ENCODE results near the gene RBM20. TPM values are rescaled to one million over a fixed set of nuclear protein-coding genes. Genes with fewer than 3 reads are reported as not detected.

RBM20 gene
- total and polyA plus RNA-seq, 7 experiments from 2014 or later = 0.16 to 1.7 (median 0.37) TPM; not detected in 1

GRCh38 chr10:110753462-110753861 is 109.3 kb downstream of the RBM20 start:
- no peak for DNase-seq
- intact Hi-C loops (cut with micrococcal nuclease) = no loop called here
- peaks cover 0 to 2% (median 0%) of the 10 kb centered on the region in 5 donors for H3K27me3 Mint-ChIP-seq
- no peak for ATAC-seq
- peaks cover 0 to 4% (median 0%) of the 10 kb centered on the region in 3 experiments for H3K9me3 ChIP-seq (ENCODE audit: control insufficient read depth in 2 of 3, low read length in 3 of 3)
- no peaks in the 10 kb centered on the region for H3K27me3 ChIP-seq (ENCODE audit: control insufficient read depth in 2 of 2, insufficient read depth in 2 of 2, low read length in 2 of 2)
- H3K9me3 Mint-ChIP-seq = peaks cover 0 to 21% (median 9%) of the 10 kb centered on the region in 11 donors
- no peak overlapping the region for H3K27ac ChIP-seq (ENCODE audit: low read depth, low read length)
- H3K4me3 Mint-ChIP-seq = no peak overlapping the region
- H3K27ac Mint-ChIP-seq = peak overlapping the region in 4 of 9 donors; percentile 12 to 66 (median 48)
- no peak overlapping the region for H3K4me3 ChIP-seq (ENCODE audit: low read length)
- H3K4me1 Mint-ChIP-seq = peaks cover 3 to 67% (median 54%) of the 10 kb centered on the region in 7 donors
- ChIA-PET POLR2A (no interaction called here), CTCF (no interaction called here)
- peaks cover 5 to 28% of the 10 kb centered on the region in 2 donors for H3K4me1 ChIP-seq (ENCODE audit: control insufficient read depth in 2 of 2, insufficient read depth in 2 of 2, low read length in 2 of 2)
- H3K36me3 Mint-ChIP-seq = peaks cover 0 to 20% (median 8%) of the 10 kb centered on the region in 5 donors
- H3K36me3 ChIP-seq (ENCODE audit: control insufficient read depth in 2 of 3, insufficient read depth in 3 of 3, low read length in 3 of 3) = no peaks in the 10 kb centered on the region

GRCh38 chr10:110754375-110755105 is 110.4 kb downstream of the RBM20 start:
- Mint-ChIP-seq H3K4me3 (peak overlapping the region in 1 of 10 donors; percentile 15), H3K27me3 (peaks cover 0 to 2% (median 0%) of the 10 kb centered on the region in 5 donors), H3K27ac (peak overlapping the region in 7 of 9 donors; percentile 1 to 74 (median 33)), H3K36me3 (peaks cover 0 to 14% (median 2%) of the 10 kb centered on the region in 5 donors), H3K9me3 (peaks cover 0 to 17% (median 3%) of the 10 kb centered on the region in 11 donors), H3K4me1 (peaks cover 3 to 59% (median 48%) of the 10 kb centered on the region in 7 donors)
- no peak for ATAC-seq
- Histone ChIP-seq H3K4me1 (ENCODE audit: control insufficient read depth in 2 of 2, insufficient read depth in 2 of 2, low read length in 2 of 2) (peaks cover 5 to 28% of the 10 kb centered on the region in 2 donors), H3K4me3 (ENCODE audit: low read length) (no peak overlapping the region), H3K9me3 (ENCODE audit: control insufficient read depth in 2 of 3, low read length in 3 of 3) (no peaks in the 10 kb centered on the region), H3K27me3 (ENCODE audit: control insufficient read depth in 2 of 2, insufficient read depth in 2 of 2, low read length in 2 of 2) (no peaks in the 10 kb centered on the region), H3K36me3 (ENCODE audit: control insufficient read depth in 2 of 3, insufficient read depth in 3 of 3, low read length in 3 of 3) (no peaks in the 10 kb centered on the region), H3K27ac (ENCODE audit: low read depth, low read length) (no peak overlapping the region)
- POLR2A ChIA-PET = no interaction called here
- CTCF ChIA-PET = no interaction called here
- intact Hi-C loops (cut with micrococcal nuclease) = no loop called here
- no peak for DNase-seq

GRCh38 chr10:110755781-110756180 is 111.6 kb downstream of the RBM20 start:
- Mint-ChIP-seq H3K27ac (peak overlapping the region in 1 of 9 donors; percentile 51), H3K27me3 (peaks cover 0 to 2% (median 0%) of the 10 kb centered on the region in 5 donors), H3K36me3 (peaks cover 0 to 12% (median 0%) of the 10 kb centered on the region in 5 donors), H3K4me1 (peaks cover 3 to 47% (median 35%) of the 10 kb centered on the region in 7 donors), H3K9me3 (peaks cover 0 to 8% (median 0%) of the 10 kb centered on the region in 11 donors), H3K4me3 (no peak overlapping the region)
- CTCF ChIA-PET = interaction anchor here (1.0 kb wide), 1 partner anchor 10 kb away, joined by 3 read pairs; no protein-coding TSS in a partner anchor
- Histone ChIP-seq H3K27ac (ENCODE audit: low read depth, low read length) (no peak overlapping the region), H3K27me3 (ENCODE audit: control insufficient read depth in 2 of 2, insufficient read depth in 2 of 2, low read length in 2 of 2) (no peaks in the 10 kb centered on the region), H3K9me3 (ENCODE audit: control insufficient read depth in 2 of 3, low read length in 3 of 3) (no peaks in the 10 kb centered on the region), H3K4me3 (ENCODE audit: low read length) (no peak overlapping the region), H3K4me1 (ENCODE audit: control insufficient read depth in 2 of 2, insufficient read depth in 2 of 2, low read length in 2 of 2) (peaks cover 4 to 24% of the 10 kb centered on the region in 2 donors), H3K36me3 (ENCODE audit: control insufficient read depth in 2 of 3, insufficient read depth in 3 of 3, low read length in 3 of 3) (no peaks in the 10 kb centered on the region)
- intact Hi-C loops (cut with micrococcal nuclease) = no loop called here
- no peak for DNase-seq
- POLR2A ChIA-PET = interaction anchor here (1.5 kb wide), 1 partner anchor 28 kb away, joined by 4 read pairs; no protein-coding TSS in a partner anchor
- ATAC-seq = no peak

GRCh38 chr10:110756876-110757275 is 112.7 kb downstream of the RBM20 start:
- Mint-ChIP-seq H3K27ac (no peak overlapping the region), H3K4me1 (peaks cover 0 to 36% (median 25%) of the 10 kb centered on the region in 7 donors), H3K4me3 (no peak overlapping the region), H3K27me3 (peaks cover 0 to 2% (median 0%) of the 10 kb centered on the region in 5 donors), H3K36me3 (peaks cover 0 to 12% (median 0%) of the 10 kb centered on the region in 5 donors), H3K9me3 (peaks cover 0 to 8% (median 0%) of the 10 kb centered on the region in 11 donors)
- no peaks in the 10 kb centered on the region for H3K36me3 ChIP-seq (ENCODE audit: control insufficient read depth in 2 of 3, insufficient read depth in 3 of 3, low read length in 3 of 3)
- no peak overlapping the region for H3K4me3 ChIP-seq (ENCODE audit: low read length)
- intact Hi-C loops (cut with micrococcal nuclease) = no loop called here
- H3K27ac ChIP-seq (ENCODE audit: low read depth, low read length) = no peak overlapping the region
- ChIA-PET POLR2A (interaction anchor here (0.7 to 1.5 kb wide), 2 partner anchors 9 to 27 kb away, joined by 3 to 4 read pairs; no protein-coding TSS in a partner anchor), CTCF (interaction anchor here (1.9 kb wide), 1 partner anchor 11 kb away, joined by 5 read pairs; no protein-coding TSS in a partner anchor)
- no peak for ATAC-seq
- DNase-seq = no peak
- H3K27me3 ChIP-seq (ENCODE audit: control insufficient read depth in 2 of 2, insufficient read depth in 2 of 2, low read length in 2 of 2) = no peaks in the 10 kb centered on the region
- H3K4me1 ChIP-seq (ENCODE audit: control insufficient read depth in 2 of 2, insufficient read depth in 2 of 2, low read length in 2 of 2) = peaks cover 0 to 13% of the 10 kb centered on the region in 2 donors
- no peaks in the 10 kb centered on the region for H3K9me3 ChIP-seq (ENCODE audit: control insufficient read depth in 2 of 3, low read length in 3 of 3)

GRCh38 chr10:110757586-110757985 is 113.5 kb downstream of the RBM20 start:
- ChIA-PET POLR2A (interaction anchor here (0.8 kb wide), 2 partner anchors 23 to 1645 kb away, joined by 3 read pairs; no protein-coding TSS in a partner anchor), CTCF (interaction anchor here (1.9 kb wide), 1 partner anchor 11 kb away, joined by 5 read pairs; no protein-coding TSS in a partner anchor)
- Histone ChIP-seq H3K36me3 (ENCODE audit: control insufficient read depth in 2 of 3, insufficient read depth in 3 of 3, low read length in 3 of 3) (no peaks in the 10 kb centered on the region), H3K4me1 (ENCODE audit: control insufficient read depth in 2 of 2, insufficient read depth in 2 of 2, low read length in 2 of 2) (peaks cover 0 to 7% of the 10 kb centered on the region in 2 donors), H3K9me3 (ENCODE audit: control insufficient read depth in 2 of 3, low read length in 3 of 3) (no peaks in the 10 kb centered on the region), H3K27ac (ENCODE audit: low read depth, low read length) (no peak overlapping the region), H3K27me3 (ENCODE audit: control insufficient read depth in 2 of 2, insufficient read depth in 2 of 2, low read length in 2 of 2) (no peaks in the 10 kb centered on the region), H3K4me3 (ENCODE audit: low read length) (no peak overlapping the region)
- ATAC-seq = no peak
- H3K36me3 Mint-ChIP-seq = peaks cover 0 to 12% (median 0%) of the 10 kb centered on the region in 5 donors
- no peak for DNase-seq
- peaks cover 0 to 2% (median 0%) of the 10 kb centered on the region in 5 donors for H3K27me3 Mint-ChIP-seq
- peaks cover 0 to 8% (median 0%) of the 10 kb centered on the region in 11 donors for H3K9me3 Mint-ChIP-seq
- peaks cover 0 to 29% (median 20%) of the 10 kb centered on the region in 7 donors for H3K4me1 Mint-ChIP-seq
- intact Hi-C loops (cut with micrococcal nuclease) = no loop called here
- H3K27ac Mint-ChIP-seq = no peak overlapping the region
- H3K4me3 Mint-ChIP-seq = no peak overlapping the region

- Mint-ChIP-seq H3K36me3 (peaks cover 0 to 12% (median 0%) of the 10 kb centered on the region in 5 donors), H3K4me1 (peaks cover under 1 to 28% (median 20%) of the 10 kb centered on the region in 7 donors), H3K4me3 (no peak overlapping the region), H3K9me3 (peaks cover 0 to 8% (median 0%) of the 10 kb centered on the region in 11 donors), H3K27ac (peak overlapping the region in 1 of 9 donors; percentile 8), H3K27me3 (peaks cover 0 to 2% (median 0%) of the 10 kb centered on the region in 5 donors)
- H3K36me3 ChIP-seq (ENCODE audit: control insufficient read depth in 2 of 3, insufficient read depth in 3 of 3, low read length in 3 of 3) = no peaks in the 10 kb centered on the region
- DNase-seq (no peak), ATAC-seq (no peak)
- H3K27me3 ChIP-seq (ENCODE audit: control insufficient read depth in 2 of 2, insufficient read depth in 2 of 2, low read length in 2 of 2) = no peaks in the 10 kb centered on the region
- intact Hi-C loops (cut with micrococcal nuclease) = no loop called here
- peaks cover 0 to 7% of the 10 kb centered on the region in 2 donors for H3K4me1 ChIP-seq (ENCODE audit: control insufficient read depth in 2 of 2, insufficient read depth in 2 of 2, low read length in 2 of 2)
- ChIA-PET POLR2A (interaction anchor here (0.8 kb wide), 2 partner anchors 22 to 1644 kb away, joined by 3 read pairs; no protein-coding TSS in a partner anchor), CTCF (interaction anchor here (1.1 to 1.9 kb wide), 2 partner anchors 10 to 12 kb away, joined by 4 to 5 read pairs; no protein-coding TSS in a partner anchor)
- no peak overlapping the region for H3K27ac ChIP-seq (ENCODE audit: low read depth, low read length)
- H3K4me3 ChIP-seq (ENCODE audit: low read length) = no peak overlapping the region
- no peaks in the 10 kb centered on the region for H3K9me3 ChIP-seq (ENCODE audit: control insufficient read depth in 2 of 3, low read length in 3 of 3)
These were observed 114.1 kb downstream of the RBM20 start for GRCh38 chr10:110758128-110758765.
